ENCODE data around the gene ST6GALNAC3. TPM values are rescaled to one million over a fixed set of nuclear protein-coding genes. Genes with fewer than 3 reads are reported as not detected.
A peak's percentile ranks its signal among the peaks of the same experiment; 100 is the strongest.

The ST6GALNAC3 gene
- total and polyA plus RNA-seq, 2 experiments from 2014 or later, result 29.4 to 33.3 TPM

- no peaks in the 10 kb centered on the region for H3K79me2 ChIP-seq
- TF ChIP-seq EZH2 (IDR thresholded peaks at IDR 0.05; ENCODE audit: borderline replicate concordance) (no peak), EZH2phosphoT487 (IDR thresholded peaks at IDR 0.05; ENCODE audit: low read depth, severe bottlenecking, unreplicated experiment) (no peak), CTCF (IDR thresholded peaks at IDR 0.05; ENCODE audit: poor library complexity) (no peak)
- H3K4me1 ChIP-seq (ENCODE audit: insufficient read depth), result no peaks in the 10 kb centered on the region
- H3K4me2 ChIP-seq, result no peak overlapping the region
- no peak overlapping the region for H3K27ac ChIP-seq
- H3K4me3 ChIP-seq, result no peak overlapping the region
- H2AFZ ChIP-seq, result no peak overlapping the region
- no peaks in the 10 kb centered on the region for H3K9me3 ChIP-seq (ENCODE audit: low read depth)
- H3K27me3 ChIP-seq, result no peaks in the 10 kb centered on the region
- no peaks in the 10 kb centered on the region for H4K20me1 ChIP-seq (ENCODE audit: insufficient read depth, poor library complexity, severe bottlenecking)
- WGBS (ENCODE audit: low lambda C conversion rate, missing lambda C conversion rate), result 87% methylated on average over 2 of the region's 2 CpGs
- H3K9me2 ChIP-seq (replicated peaks; ENCODE audit: insufficient read depth), result no peaks in the 10 kb centered on the region
- H3K36me3 ChIP-seq (replicated peaks; ENCODE audit: insufficient read depth, low read depth), result no peaks in the 10 kb centered on the region
- DNase-seq (ENCODE audit: low spot score), result no peak
Observed at GRCh38 chr1:76657623-76658022, 583.1 kb downstream of the ST6GALNAC3 start.

GRCh38 chr1:76659171-76659940 lies 584.8 kb downstream of the ST6GALNAC3 start:
- no peaks in the 10 kb centered on the region for H3K36me3 ChIP-seq (replicated peaks; ENCODE audit: insufficient read depth, low read depth)
- no peak for TF ChIP-seq EZH2phosphoT487 (IDR thresholded peaks at IDR 0.05; ENCODE audit: low read depth, severe bottlenecking, unreplicated experiment)
- H3K27me3 ChIP-seq, result no peaks in the 10 kb centered on the region
- H3K4me1 ChIP-seq (ENCODE audit: insufficient read depth), result no peaks in the 10 kb centered on the region
- no peak overlapping the region for H2AFZ ChIP-seq
- no peaks in the 10 kb centered on the region for H3K9me2 ChIP-seq (replicated peaks; ENCODE audit: insufficient read depth)
- H3K27ac ChIP-seq, result no peak overlapping the region
- H3K4me2 ChIP-seq, result no peak overlapping the region
- no peak overlapping the region for H3K4me3 ChIP-seq
- H4K20me1 ChIP-seq (ENCODE audit: insufficient read depth, poor library complexity, severe bottlenecking), result no peaks in the 10 kb centered on the region
- 84% methylated on average over 4 of the region's 4 CpGs for WGBS (ENCODE audit: low lambda C conversion rate, missing lambda C conversion rate)
- no peaks in the 10 kb centered on the region for H3K9me3 ChIP-seq (ENCODE audit: low read depth)
- no peaks in the 10 kb centered on the region for H3K79me2 ChIP-seq
- DNase-seq (ENCODE audit: low spot score), result no peak

- no peaks in the 10 kb centered on the region for H3K27me3 ChIP-seq
- no peak overlapping the region for H2AFZ ChIP-seq
- H3K9me3 ChIP-seq (ENCODE audit: low read depth), result no peaks in the 10 kb centered on the region
- WGBS (ENCODE audit: low lambda C conversion rate, missing lambda C conversion rate), result 76% methylated on average over 2 of the region's 2 CpGs
- DNase-seq (ENCODE audit: low spot score), result no peak
- H3K4me3 ChIP-seq, result no peak overlapping the region
- H3K9me2 ChIP-seq (replicated peaks; ENCODE audit: insufficient read depth), result no peaks in the 10 kb centered on the region
- H3K36me3 ChIP-seq (replicated peaks; ENCODE audit: insufficient read depth, low read depth), result no peaks in the 10 kb centered on the region
- H4K20me1 ChIP-seq (ENCODE audit: insufficient read depth, poor library complexity, severe bottlenecking), result no peaks in the 10 kb centered on the region
- no peaks in the 10 kb centered on the region for H3K79me2 ChIP-seq
- no peaks in the 10 kb centered on the region for H3K4me1 ChIP-seq (ENCODE audit: insufficient read depth)
- no peak overlapping the region for H3K4me2 ChIP-seq
- no peak overlapping the region for H3K27ac ChIP-seq
- TF ChIP-seq CTCF (IDR thresholded peaks at IDR 0.05; ENCODE audit: poor library complexity) (no peak), EZH2phosphoT487 (IDR thresholded peaks at IDR 0.05; ENCODE audit: low read depth, severe bottlenecking, unreplicated experiment) (no peak), EZH2 (IDR thresholded peaks at IDR 0.05; ENCODE audit: borderline replicate concordance) (no peak)
Observed at GRCh38 chr1:76661531-76661930, 587.0 kb downstream of the ST6GALNAC3 start.

- WGBS (ENCODE audit: low lambda C conversion rate, missing lambda C conversion rate), result 79% methylated on average over 2 of the region's 2 CpGs
- no peaks in the 10 kb centered on the region for H3K79me2 ChIP-seq
- no peaks in the 10 kb centered on the region for H3K9me2 ChIP-seq (replicated peaks; ENCODE audit: insufficient read depth)
- H3K4me2 ChIP-seq, result no peak overlapping the region
- H3K36me3 ChIP-seq (replicated peaks; ENCODE audit: insufficient read depth, low read depth), result no peaks in the 10 kb centered on the region
- no peak overlapping the region for H3K27ac ChIP-seq
- H3K9me3 ChIP-seq (ENCODE audit: low read depth), result no peaks in the 10 kb centered on the region
- no peak overlapping the region for H2AFZ ChIP-seq
- H3K4me3 ChIP-seq, result no peak overlapping the region
- no peaks in the 10 kb centered on the region for H3K27me3 ChIP-seq
- H3K4me1 ChIP-seq (ENCODE audit: insufficient read depth), result no peaks in the 10 kb centered on the region
- peak; percentile 9 for DNase-seq (ENCODE audit: low spot score)
- TF ChIP-seq CTCF (IDR thresholded peaks at IDR 0.05; ENCODE audit: poor library complexity) (no peak), EZH2phosphoT487 (IDR thresholded peaks at IDR 0.05; ENCODE audit: low read depth, severe bottlenecking, unreplicated experiment) (no peak), EZH2 (IDR thresholded peaks at IDR 0.05; ENCODE audit: borderline replicate concordance) (no peak)
- H4K20me1 ChIP-seq (ENCODE audit: insufficient read depth, poor library complexity, severe bottlenecking), result no peaks in the 10 kb centered on the region
Observed at GRCh38 chr1:76666499-76666898, 592.0 kb downstream of the ST6GALNAC3 start.

Measured in hepatocyte (in vitro differentiated cells).